IgD-negative memory B cell (primary cell): ENCODE measurements around the gene RSPH3. TPM values are rescaled to one million over a fixed set of nuclear protein-coding genes. Genes with fewer than 3 reads are reported as not detected.
A peak's percentile ranks its signal among the peaks of the same experiment; 100 is the strongest.

ENCODE experiments used
- H3K27ac Mint-ChIP-seq, 3 donors: one replicate each; pipeline ENCODE4 v1.8.0; 2020 to 2022; ENCODE audit warnings: mild to moderate bottlenecking in 3 of 3, mixed read lengths in 3 of 3, moderate library complexity in 1 of 3
- H3K27me3 Mint-ChIP-seq: one replicate; pipeline ENCODE4 v1.8.0; 2021; ENCODE audit warnings: mixed read lengths
- H3K36me3 Mint-ChIP-seq: one replicate; pipeline ENCODE4 v1.8.0; 2020; ENCODE audit warnings: mild to moderate bottlenecking, mixed read lengths
- H3K4me1 Mint-ChIP-seq, 3 donors: one replicate each; pipeline ENCODE4 v1.8.0; 2020 to 2022; ENCODE audit warnings: mixed read lengths in 3 of 3, mild to moderate bottlenecking in 1 of 3
- H3K4me3 Mint-ChIP-seq, 4 donors: one replicate each; pipeline ENCODE4 v1.8.0; 2020 to 2022; ENCODE audit warnings: mild to moderate bottlenecking in 4 of 4, mixed read lengths in 4 of 4, moderate library complexity in 3 of 4
- H3K9me3 Mint-ChIP-seq, 3 donors: one replicate each; pipeline ENCODE4 v1.8.0; 2020 to 2021; ENCODE audit warnings: mixed read lengths in 3 of 3, mild to moderate bottlenecking in 1 of 3
- polyA plus RNA-seq: library from polyadenylated mRNA; unstranded; fragments of 300-500 nt; fragmentation: Illumina TruSeq; gene quantifications from one replicate; pipeline ENCODE4 v1.2.3, GENCODE V29; 2021

Gene RSPH3
- polyA plus RNA-seq, 1 donor from 2014 or later, result 4.3 TPM

DNA sequence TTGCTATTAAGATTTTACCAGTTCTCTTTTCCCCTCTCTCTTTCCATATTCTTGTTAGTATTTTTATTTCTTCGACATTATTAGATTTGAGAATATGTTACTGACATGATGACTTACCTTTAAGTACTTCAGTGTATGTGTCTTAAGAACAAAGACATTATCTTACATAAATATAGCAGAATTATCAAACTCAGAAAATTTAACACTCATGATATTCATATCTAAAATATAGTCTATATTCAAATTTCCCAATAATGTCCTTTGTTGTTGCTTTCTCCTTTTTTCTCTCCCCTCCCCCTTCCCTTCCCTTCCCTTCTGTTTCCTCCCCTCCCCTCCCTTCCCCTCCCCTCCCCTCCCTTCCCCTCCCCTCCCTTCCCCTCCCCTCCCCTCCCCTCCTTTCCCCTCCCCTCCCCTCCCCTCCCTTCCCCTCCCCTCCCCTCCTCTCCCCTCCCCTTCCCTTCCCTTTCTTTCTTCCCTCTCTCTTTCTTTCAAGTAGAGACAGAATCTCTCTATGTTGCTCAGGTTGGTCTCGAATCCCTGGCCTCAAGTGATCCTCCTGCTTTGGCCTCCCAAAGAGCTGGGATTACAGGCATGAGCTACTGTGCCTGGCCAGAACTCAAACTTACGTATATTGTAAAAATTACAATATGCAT is 56.5 kb downstream of the RSPH3 start:
- Mint-ChIP-seq H3K4me1 (peaks cover 7 to 12% (median 10%) of the 10 kb centered on the region in 3 donors), H3K36me3 (peaks cover 2% of the 10 kb centered on the region), H3K9me3 (peaks cover 0 to 4% (median 0%) of the 10 kb centered on the region in 3 donors), H3K27me3 (no peaks in the 10 kb centered on the region), H3K4me3 (no peak overlapping the region), H3K27ac (no peak overlapping the region)

- H3K27me3 Mint-ChIP-seq, result no peaks in the 10 kb centered on the region
- no peak overlapping the region for H3K4me3 Mint-ChIP-seq
- peaks cover 0 to 4% (median 0%) of the 10 kb centered on the region in 3 donors for H3K9me3 Mint-ChIP-seq
- no peak overlapping the region for H3K27ac Mint-ChIP-seq
- peaks cover 2% of the 10 kb centered on the region for H3K36me3 Mint-ChIP-seq
- peaks cover 7 to 14% (median 11%) of the 10 kb centered on the region in 3 donors for H3K4me1 Mint-ChIP-seq
Observed at GRCh38 chr6:158942349-158942748, 57.7 kb downstream of the RSPH3 start.

DNA sequence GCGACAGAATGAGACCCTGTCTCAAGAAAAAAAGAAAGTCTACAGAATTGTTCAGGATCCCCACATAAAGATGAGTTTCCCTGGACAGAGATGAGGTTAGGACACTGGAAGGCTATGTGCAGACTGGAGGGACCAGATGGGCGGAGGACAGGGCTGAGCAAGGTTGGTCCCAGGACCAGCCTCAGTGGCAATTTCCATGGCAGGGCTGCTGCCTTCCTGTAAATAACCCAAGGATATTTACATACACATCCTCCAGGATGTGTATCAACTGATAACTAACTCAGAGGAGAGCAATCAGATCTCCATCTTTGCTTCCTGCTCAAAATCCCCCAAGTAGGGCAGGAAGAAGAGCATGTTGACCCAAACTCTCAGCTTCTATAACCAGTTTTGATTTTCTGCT is 58.8 kb downstream of the RSPH3 start:
- no peaks in the 10 kb centered on the region for H3K27me3 Mint-ChIP-seq
- H3K4me3 Mint-ChIP-seq, result no peak overlapping the region
- H3K9me3 Mint-ChIP-seq, result peaks cover 0 to 4% (median 0%) of the 10 kb centered on the region in 3 donors
- peaks cover 7 to 14% (median 11%) of the 10 kb centered on the region in 3 donors for H3K4me1 Mint-ChIP-seq
- H3K36me3 Mint-ChIP-seq, result peaks cover 2% of the 10 kb centered on the region
- H3K27ac Mint-ChIP-seq, result no peak overlapping the region

- H3K9me3 Mint-ChIP-seq, result peaks cover 0 to 4% (median 0%) of the 10 kb centered on the region in 3 donors
- H3K27me3 Mint-ChIP-seq, result no peaks in the 10 kb centered on the region
- peak overlapping the region in 2 of 3 donors; percentile 59 to 97 for H3K27ac Mint-ChIP-seq
- H3K4me3 Mint-ChIP-seq, result peak overlapping the region; percentile 74 to 92 (median 90)
- peaks cover 2% of the 10 kb centered on the region for H3K36me3 Mint-ChIP-seq
- H3K4me1 Mint-ChIP-seq, result peaks cover 7 to 14% (median 11%) of the 10 kb centered on the region in 3 donors
Observed at GRCh38 chr6:158939255-158940159, 60.5 kb downstream of the RSPH3 start.

GRCh38 chr6:158938811-158939254 is 61.2 kb downstream of the RSPH3 start:
- H3K9me3 Mint-ChIP-seq, result peaks cover 0 to 4% (median 0%) of the 10 kb centered on the region in 3 donors
- peaks cover 7 to 14% (median 11%) of the 10 kb centered on the region in 3 donors for H3K4me1 Mint-ChIP-seq
- H3K4me3 Mint-ChIP-seq, result peak overlapping the region; percentile 74 to 92 (median 90)
- H3K27ac Mint-ChIP-seq, result peak overlapping the region in 2 of 3 donors; percentile 26 to 97
- H3K27me3 Mint-ChIP-seq, result no peaks in the 10 kb centered on the region
- peaks cover 2% of the 10 kb centered on the region for H3K36me3 Mint-ChIP-seq

DNA sequence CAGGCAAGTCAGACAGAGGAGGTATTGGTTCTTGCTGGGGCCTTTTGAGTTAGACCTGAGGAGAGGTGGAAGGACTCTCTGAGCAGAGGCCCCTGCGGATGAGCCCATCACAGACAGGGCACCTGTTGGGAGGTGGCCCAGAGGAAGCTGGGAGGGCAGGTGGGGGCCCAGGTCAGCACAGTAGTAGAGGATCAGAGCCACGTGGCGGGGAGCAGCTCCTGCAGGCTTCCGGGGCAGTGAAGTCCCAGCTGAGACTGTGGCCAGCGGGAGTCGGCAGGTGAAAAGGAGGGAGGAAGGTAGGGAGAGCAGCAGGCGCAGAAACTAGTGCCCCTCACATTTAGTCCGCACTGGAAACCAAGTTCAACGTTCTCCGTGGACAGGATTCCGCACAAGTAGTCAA is 61.8 kb downstream of the RSPH3 start:
- peak overlapping the region; percentile 34 to 92 (median 82) for H3K4me3 Mint-ChIP-seq
- H3K9me3 Mint-ChIP-seq, result peaks cover 0 to 4% (median 0%) of the 10 kb centered on the region in 3 donors
- H3K27ac Mint-ChIP-seq, result peak overlapping the region in 1 of 3 donors; percentile 29
- H3K36me3 Mint-ChIP-seq, result peaks cover under 1% of the 10 kb centered on the region
- peaks cover 7 to 14% (median 11%) of the 10 kb centered on the region in 3 donors for H3K4me1 Mint-ChIP-seq
- H3K27me3 Mint-ChIP-seq, result no peaks in the 10 kb centered on the region

GRCh38 chr6:158934157-158934556 is 65.8 kb downstream of the RSPH3 start:
- Mint-ChIP-seq H3K9me3 (no peaks in the 10 kb centered on the region), H3K4me1 (peaks cover 0 to 7% (median 4%) of the 10 kb centered on the region in 3 donors), H3K27me3 (no peaks in the 10 kb centered on the region), H3K27ac (no peak overlapping the region), H3K4me3 (no peak overlapping the region), H3K36me3 (no peaks in the 10 kb centered on the region)

GRCh38 chr6:158933079-158933595 is 66.9 kb downstream of the RSPH3 start:
- Mint-ChIP-seq H3K36me3 (no peaks in the 10 kb centered on the region), H3K27ac (no peak overlapping the region), H3K27me3 (no peaks in the 10 kb centered on the region), H3K4me1 (peaks cover 0 to 1% (median under 1%) of the 10 kb centered on the region in 3 donors), H3K4me3 (no peak overlapping the region), H3K9me3 (no peaks in the 10 kb centered on the region)

DNA sequence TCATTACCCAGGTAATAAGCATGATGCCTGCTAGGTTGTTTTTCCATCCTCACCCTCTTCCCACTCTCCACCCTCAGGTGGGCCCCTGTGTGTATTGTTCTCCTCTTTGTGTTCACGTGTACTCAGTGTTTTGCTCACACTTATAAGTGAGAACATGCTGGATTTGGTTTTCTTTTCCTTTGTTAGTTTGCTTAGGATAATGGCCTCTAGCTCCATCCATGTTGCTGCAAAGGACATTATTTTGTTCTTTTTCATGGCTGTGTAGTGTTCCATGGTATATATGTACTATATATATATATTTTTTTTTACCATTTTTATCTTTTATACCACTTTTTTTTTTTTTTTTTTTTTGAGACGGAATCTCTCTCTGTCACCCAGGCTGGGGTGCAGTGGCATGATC is 71.9 kb downstream of the RSPH3 start:
- Mint-ChIP-seq H3K27me3 (no peaks in the 10 kb centered on the region), H3K36me3 (no peaks in the 10 kb centered on the region), H3K9me3 (peaks cover 0 to 2% (median 0%) of the 10 kb centered on the region in 3 donors), H3K4me1 (peaks cover 0 to 4% (median 1%) of the 10 kb centered on the region in 3 donors), H3K4me3 (no peak overlapping the region), H3K27ac (peak overlapping the region in 1 of 3 donors; percentile 20)

DNA sequence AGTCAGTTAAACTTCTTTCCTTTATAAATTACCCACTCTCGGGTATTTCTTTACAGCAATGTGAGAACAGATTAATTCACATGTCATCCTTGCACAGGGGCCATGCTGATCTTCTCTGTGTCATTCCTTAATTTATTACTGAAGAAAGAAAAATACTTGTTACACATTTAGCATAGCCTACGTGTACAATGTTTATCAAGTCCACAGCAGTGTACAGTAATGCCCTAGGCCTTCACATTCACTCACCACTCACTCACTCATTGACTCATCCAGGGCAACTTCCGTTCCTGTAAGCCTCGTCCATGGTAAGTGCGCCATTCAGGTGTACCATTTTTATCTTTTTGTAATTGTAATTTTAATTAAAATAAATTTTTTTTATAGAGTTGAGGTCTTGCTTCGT is 73.6 kb downstream of the RSPH3 start:
- H3K36me3 Mint-ChIP-seq, result no peaks in the 10 kb centered on the region
- no peak overlapping the region for H3K4me3 Mint-ChIP-seq
- H3K9me3 Mint-ChIP-seq, result peaks cover 0 to 2% (median 0%) of the 10 kb centered on the region in 3 donors
- H3K27me3 Mint-ChIP-seq, result no peaks in the 10 kb centered on the region
- H3K4me1 Mint-ChIP-seq, result peaks cover 3 to 5% (median 4%) of the 10 kb centered on the region in 3 donors
- H3K27ac Mint-ChIP-seq, result no peak overlapping the region

- Mint-ChIP-seq H3K27me3 (no peaks in the 10 kb centered on the region), H3K27ac (no peak overlapping the region), H3K36me3 (no peaks in the 10 kb centered on the region), H3K4me3 (no peak overlapping the region), H3K9me3 (peaks cover 0 to 2% (median 0%) of the 10 kb centered on the region in 3 donors), H3K4me1 (peaks cover 5 to 11% (median 10%) of the 10 kb centered on the region in 3 donors)
Observed at GRCh38 chr6:158924499-158925455, 75.2 kb downstream of the RSPH3 start.

GRCh38 chr6:158923805-158924498 is 76.0 kb downstream of the RSPH3 start:
- Mint-ChIP-seq H3K4me1 (peaks cover 5 to 15% (median 10%) of the 10 kb centered on the region in 3 donors), H3K4me3 (no peak overlapping the region), H3K9me3 (peaks cover 0 to 2% (median 0%) of the 10 kb centered on the region in 3 donors), H3K36me3 (no peaks in the 10 kb centered on the region), H3K27me3 (no peaks in the 10 kb centered on the region), H3K27ac (no peak overlapping the region)
